Testis (tissue), 3 donors: ENCODE results near the gene CDK8. TPM values are rescaled to one million over a fixed set of nuclear protein-coding genes. Genes with fewer than 3 reads are reported as not detected.

Experiments used
- DNase-seq: peaks from one replicate; pipeline ENCODE4 v3.0.0-alpha.2; 2019
- H3K27ac ChIP-seq, 2 donors: fragments of 200-600 bp; sonication (generic); one replicate each; pipeline ENCODE4 v1.5.1; 2019
- H3K27me3 ChIP-seq: fragments of 200-600 bp; sonication (generic); one replicate; pipeline ENCODE4 v1.5.1; 2019
- H3K36me3 ChIP-seq: fragments of 200-600 bp; sonication (generic); one replicate; pipeline ENCODE4 v1.5.1; 2017; ENCODE audit warnings: low read depth; ENCODE audit errors: missing control alignments
- H3K4me1 ChIP-seq: fragments of 200-600 bp; sonication (generic); one replicate; pipeline ENCODE4 v1.5.1; 2019
- H3K4me3 ChIP-seq, 2 donors: fragments of 200-600 bp; sonication (generic); one replicate each; pipeline ENCODE4 v1.5.1; 2017 to 2019
- H3K9me3 ChIP-seq: fragments of 200-600 bp; sonication (generic); one replicate; pipeline ENCODE4 v1.5.1; 2017
- CTCF ChIP-seq, 3 experiments: fragments of 450-650 bp in 2 of 3; fragments of 200-600 bp in 1 of 3; sonication (generic) in 1 of 3; IDR thresholded peaks; one replicate each; pipeline ENCODE4 v1.5.1; 2016 to 2019; ENCODE audit warnings: antibody characterized with exemption in 3 of 3, mild to moderate bottlenecking in 2 of 3, moderate library complexity in 1 of 3
- POLR2A ChIP-seq: fragments of 450-650 bp; IDR thresholded peaks from one replicate; pipeline ENCODE4 v1.6.1; 2017; ENCODE audit warnings: antibody characterized with exemption, mild to moderate bottlenecking, moderate library complexity
- WGBS, 2 donors: methylation state at CpG; one replicate each; pipeline ENCODE4 v1.1.5; 2018; 5-methylcytosine and 5-hydroxymethylcytosine counted together
- intact Hi-C: fragments of 100-400 bp; cut with DNase I; formaldehyde crosslinking; loops from one replicate; pipeline ENCODE4 v1.15.1; 2023; ENCODE audit warnings: low total_unique reads
- polyA plus RNA-seq: library from polyadenylated mRNA; stranded (reverse); fragments of 350-450 nt; fragmentation: Illumina TruSeq; extraction: RNeasy Lipid Tissue Mini Kit (QIAGEN cat#74804); gene quantifications from one replicate; pipeline ENCODE4 v1.2.3, GENCODE V29; 2014; ENCODE audit warnings: low read depth, low replicate concordance; ENCODE audit not compliant: insufficient read depth
- total RNA-seq, 2 donors: library from RNA; depleted of rRNA; stranded (reverse); fragments of >200 nt; gene quantifications; one replicate each; pipeline ENCODE4 v1.2.3, GENCODE V29; 2016

CDK8 gene
- total and polyA plus RNA-seq, 3 donors from 2014 or later = 16.5 to 31.7 (median 27.1) TPM

DNA sequence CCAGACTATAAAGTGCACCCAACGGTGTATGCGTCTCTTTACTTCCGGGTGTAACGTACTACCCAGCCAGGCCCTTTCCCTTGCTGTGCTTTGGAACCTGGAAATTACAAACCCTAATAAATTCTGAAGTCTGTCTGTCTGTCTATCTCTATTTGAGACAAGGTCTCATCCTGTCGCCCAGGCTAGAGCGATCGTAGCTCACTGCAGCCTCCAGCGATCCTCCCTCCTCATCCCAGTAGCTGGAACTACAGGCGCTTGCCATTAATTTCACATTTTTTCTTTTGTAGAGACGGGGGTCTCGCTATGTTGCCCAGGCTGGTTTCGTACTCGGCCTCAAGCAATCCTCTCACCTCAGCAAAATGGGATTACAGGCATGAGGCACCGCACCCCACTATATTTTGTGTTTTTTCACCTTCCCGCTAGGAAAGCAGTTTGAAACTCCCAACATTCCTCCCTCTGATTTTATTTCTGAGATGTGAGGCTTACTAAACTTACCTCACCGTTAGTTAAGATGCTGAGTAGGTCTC is 31.3 kb upstream of the CDK8 start:
- WGBS, 2 donors = 8 to 16% methylated on average over 16 of the region's 16 CpGs
- Histone ChIP-seq H3K27me3 (no peaks in the 10 kb centered on the region), H3K27ac (peak overlapping the region; percentile 90 to 93), H3K36me3 (no peaks in the 10 kb centered on the region), H3K4me3 (peak overlapping the region; percentile 94 to 98), H3K4me1 (peaks cover 8% of the 10 kb centered on the region), H3K9me3 (no peaks in the 10 kb centered on the region)
- no peak for DNase-seq
- no peak for TF ChIP-seq POLR2A
- TF ChIP-seq CTCF (IDR thresholded peaks at IDR 0.05) = no peak
- intact Hi-C loops = no loop called here

DNA sequence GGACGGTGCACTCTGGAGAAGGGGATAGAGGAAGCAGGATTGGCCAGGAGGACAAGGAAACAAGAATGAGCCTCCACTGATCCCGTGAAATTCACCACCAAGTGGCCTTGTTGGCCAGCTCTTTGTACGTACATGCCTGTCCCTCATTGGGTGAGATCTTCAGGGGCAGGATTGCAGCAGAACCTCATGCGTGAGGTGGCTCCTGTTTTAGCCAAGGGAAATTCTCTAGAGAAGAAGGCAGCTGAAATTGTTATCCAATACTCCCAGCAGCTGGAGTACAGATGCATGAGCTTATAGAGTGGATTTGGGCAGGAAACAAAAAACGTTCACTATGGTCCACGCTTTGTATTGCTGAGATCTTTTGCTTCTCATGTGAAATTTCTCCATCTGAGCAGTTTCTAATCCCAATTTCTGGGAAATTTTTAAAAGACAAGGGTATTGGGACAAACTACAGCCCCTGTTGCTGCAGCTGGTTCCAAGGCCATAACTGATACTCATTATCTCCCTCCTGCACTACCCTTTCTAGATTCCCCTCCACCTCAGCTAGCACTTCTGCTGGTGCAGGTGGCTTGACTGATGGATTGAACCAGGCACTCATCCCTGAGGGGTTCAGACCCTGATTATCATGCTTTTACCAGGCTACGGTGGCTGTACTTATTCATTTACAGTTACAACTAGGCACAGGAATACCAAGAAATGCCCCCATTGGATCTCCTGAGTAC is 27.9 kb upstream of the CDK8 start:
- no peak overlapping the region for H3K27ac ChIP-seq
- no peaks in the 10 kb centered on the region for H3K27me3 ChIP-seq
- 70 to 73% methylated on average over 7 of the region's 7 CpGs for WGBS, 2 donors

GRCh38 chr13:26227166-26227971 is 26.6 kb upstream of the CDK8 start:
- intact Hi-C loops = no loop called here
- H3K36me3 ChIP-seq = no peaks in the 10 kb centered on the region
- H3K27me3 ChIP-seq = no peaks in the 10 kb centered on the region
- TF ChIP-seq POLR2A (no peak), CTCF (IDR thresholded peaks at IDR 0.05) (no peak)
- no peaks in the 10 kb centered on the region for H3K4me1 ChIP-seq
- H3K4me3 ChIP-seq = no peak overlapping the region
- no peaks in the 10 kb centered on the region for H3K9me3 ChIP-seq
- no peak overlapping the region for H3K27ac ChIP-seq
- DNase-seq = no peak
- 83 to 87% methylated on average over 6 of the region's 6 CpGs for WGBS, 2 donors

More for the DNA sequence above, 27.9 kb upstream of the CDK8 start:
- DNase-seq = no peak
- Histone ChIP-seq H3K9me3 (no peaks in the 10 kb centered on the region), H3K4me1 (peaks cover 2% of the 10 kb centered on the region), H3K36me3 (no peaks in the 10 kb centered on the region), H3K4me3 (no peak overlapping the region)
- TF ChIP-seq CTCF (IDR thresholded peaks at IDR 0.05) (no peak), POLR2A (no peak)
- intact Hi-C loops = no loop called here

DNA sequence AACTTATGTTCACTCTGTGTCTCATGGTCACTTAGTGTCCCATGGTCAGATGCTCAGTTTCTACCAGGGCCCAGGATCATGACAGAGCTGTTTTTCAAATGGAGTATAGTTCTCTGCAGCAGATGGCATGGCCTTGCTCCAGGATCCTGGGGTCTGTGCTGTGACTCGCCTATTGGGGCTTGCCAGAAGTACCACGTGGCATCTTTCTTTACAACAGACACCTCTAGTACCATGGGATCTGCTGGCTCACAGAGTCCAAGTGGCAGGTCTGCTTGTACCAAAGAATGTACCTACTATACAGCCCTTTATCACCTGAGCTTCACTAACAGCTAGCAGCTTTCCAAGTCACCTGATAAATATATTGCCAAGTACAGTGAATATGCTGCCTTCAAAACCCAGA is 25.8 kb upstream of the CDK8 start:
- Histone ChIP-seq H3K9me3 (no peaks in the 10 kb centered on the region), H3K36me3 (no peaks in the 10 kb centered on the region), H3K27ac (no peak overlapping the region), H3K4me3 (no peak overlapping the region), H3K27me3 (no peaks in the 10 kb centered on the region), H3K4me1 (no peaks in the 10 kb centered on the region)
- DNase-seq = no peak
- intact Hi-C loops = no loop called here
- 67 to 90% methylated on average over 2 of the region's 2 CpGs for WGBS, 2 donors
- TF ChIP-seq CTCF (IDR thresholded peaks at IDR 0.05) (no peak), POLR2A (no peak)
